Measurements from ENCODE around the gene GAS2L2.
"Not testable (repeated sequence)": the region's sequence is repeated elsewhere in the genome, so short reads cannot be mapped to it uniquely, and the experiment has no call there.

GAS2L2 gene

GRCh38 chr17:35713069-35713728, 39.8 kb downstream of the GAS2L2 start:
- no peak overlapping the region for H3K4me3 ChIP-seq (ENCODE audit: low read depth, low read length)
- no peak for DNase-seq (ENCODE audit: low read depth)
- no peak for TF ChIP-seq CTCF (IDR thresholded peaks at IDR 0.05; ENCODE audit: control insufficient read depth, extremely low read depth, insufficient read depth)

GRCh38 chr17:35710950-35711349, 42.1 kb downstream of the GAS2L2 start:
- no peak for TF ChIP-seq CTCF (IDR thresholded peaks at IDR 0.05; ENCODE audit: control insufficient read depth, extremely low read depth, insufficient read depth)
- DNase-seq (ENCODE audit: low read depth) = no peak

GRCh38 chr17:35709874-35710273, 43.2 kb downstream of the GAS2L2 start:
- TF ChIP-seq CTCF (IDR thresholded peaks at IDR 0.05; ENCODE audit: control insufficient read depth, extremely low read depth, insufficient read depth) = no peak
- no peak for DNase-seq (ENCODE audit: low read depth)
- H3K4me3 ChIP-seq (ENCODE audit: low read depth, low read length) = no peak overlapping the region

More at GRCh38 chr17:35710950-35711349, 42.1 kb downstream of the GAS2L2 start:
- H3K4me3 ChIP-seq (ENCODE audit: low read depth, low read length) = no peak overlapping the region

- TF ChIP-seq CTCF (IDR thresholded peaks at IDR 0.05; ENCODE audit: control insufficient read depth, extremely low read depth, insufficient read depth) = no peak
- no peak overlapping the region for H3K4me3 ChIP-seq (ENCODE audit: low read depth, low read length)
- DNase-seq (ENCODE audit: low read depth) = no peak
These were observed 44.1 kb downstream of the GAS2L2 start for GRCh38 chr17:35708951-35709350.

- no peak overlapping the region for H3K4me3 ChIP-seq (ENCODE audit: low read depth, low read length)
- no peak for DNase-seq (ENCODE audit: low read depth)
- TF ChIP-seq CTCF (IDR thresholded peaks at IDR 0.05; ENCODE audit: control insufficient read depth, extremely low read depth, insufficient read depth) = no peak
These were observed 44.9 kb downstream of the GAS2L2 start for GRCh38 chr17:35708149-35708548.

- TF ChIP-seq CTCF (IDR thresholded peaks at IDR 0.05; ENCODE audit: control insufficient read depth, extremely low read depth, insufficient read depth) = no peak
- no peak overlapping the region for H3K4me3 ChIP-seq (ENCODE audit: low read depth, low read length)
- no peak for DNase-seq (ENCODE audit: low read depth)
These were observed 47.3 kb downstream of the GAS2L2 start for GRCh38 chr17:35705705-35706104.

GRCh38 chr17:35705230-35705629, 47.8 kb downstream of the GAS2L2 start:
- DNase-seq (ENCODE audit: low read depth) = no peak
- TF ChIP-seq CTCF (IDR thresholded peaks at IDR 0.05; ENCODE audit: control insufficient read depth, extremely low read depth, insufficient read depth) = no peak
- no peak overlapping the region for H3K4me3 ChIP-seq (ENCODE audit: low read depth, low read length)

GRCh38 chr17:35703308-35703707, 49.7 kb downstream of the GAS2L2 start:
- DNase-seq (ENCODE audit: low read depth); H3K4me3 ChIP-seq (ENCODE audit: low read depth, low read length): not testable (repeated sequence)
